ENCODE measurements around the gene PALM3.

DNA sequence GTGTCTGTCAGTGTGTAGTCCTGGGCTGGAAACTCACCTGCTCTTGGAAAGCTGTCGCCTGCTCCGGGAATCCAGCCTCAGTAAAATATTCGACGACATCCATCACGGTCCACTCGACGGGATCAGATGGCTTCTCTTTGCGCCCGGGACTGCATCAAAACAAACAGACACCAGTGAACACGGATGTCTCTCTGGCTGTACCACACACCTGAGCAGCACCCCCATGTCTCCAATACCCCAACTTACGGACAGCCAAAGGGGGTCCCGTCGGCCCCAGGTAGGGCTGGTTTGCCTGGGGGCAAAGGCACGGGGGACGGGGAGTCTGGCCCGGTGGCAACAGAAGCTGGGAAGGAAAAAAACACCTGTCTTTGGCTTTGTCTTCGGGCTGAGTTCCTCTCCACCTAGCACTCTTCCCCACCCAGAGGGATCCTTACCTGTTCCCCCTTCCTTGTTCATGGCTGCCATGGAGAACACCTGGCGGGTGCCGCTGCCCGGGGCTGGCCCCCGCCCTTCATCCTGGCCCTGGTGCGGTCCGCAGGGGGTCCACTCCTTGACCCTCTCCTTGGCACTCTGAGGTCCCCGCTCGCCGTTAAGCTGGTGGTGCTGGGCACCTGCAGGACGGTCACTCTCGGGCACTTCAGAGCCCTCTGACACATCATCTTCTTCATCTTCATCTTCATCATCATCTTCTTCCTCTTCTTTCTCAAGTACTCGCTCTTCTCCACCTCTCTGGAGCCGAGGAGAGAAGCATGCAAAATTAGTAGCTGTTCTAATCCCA lies 26.9 kb upstream of the PALM3 start:
- TF ChIP-seq, protein P1, sequence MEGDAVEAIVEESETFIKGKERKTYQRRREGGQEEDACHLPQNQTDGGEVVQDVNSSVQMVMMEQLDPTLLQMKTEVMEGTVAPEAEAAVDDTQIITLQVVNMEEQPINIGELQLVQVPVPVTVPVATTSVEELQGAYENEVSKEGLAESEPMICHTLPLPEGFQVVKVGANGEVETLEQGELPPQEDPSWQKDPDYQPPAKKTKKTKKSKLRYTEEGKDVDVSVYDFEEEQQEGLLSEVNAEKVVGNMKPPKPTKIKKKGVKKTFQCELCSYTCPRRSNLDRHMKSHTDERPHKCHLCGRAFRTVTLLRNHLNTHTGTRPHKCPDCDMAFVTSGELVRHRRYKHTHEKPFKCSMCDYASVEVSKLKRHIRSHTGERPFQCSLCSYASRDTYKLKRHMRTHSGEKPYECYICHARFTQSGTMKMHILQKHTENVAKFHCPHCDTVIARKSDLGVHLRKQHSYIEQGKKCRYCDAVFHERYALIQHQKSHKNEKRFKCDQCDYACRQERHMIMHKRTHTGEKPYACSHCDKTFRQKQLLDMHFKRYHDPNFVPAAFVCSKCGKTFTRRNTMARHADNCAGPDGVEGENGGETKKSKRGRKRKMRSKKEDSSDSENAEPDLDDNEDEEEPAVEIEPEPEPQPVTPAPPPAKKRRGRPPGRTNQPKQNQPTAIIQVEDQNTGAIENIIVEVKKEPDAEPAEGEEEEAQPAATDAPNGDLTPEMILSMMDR (conservative IDR thresholded peaks at IDR 0.05; ENCODE audit: low read depth in 2 of 2), result no peak
- TF ChIP-seq, protein P2, sequence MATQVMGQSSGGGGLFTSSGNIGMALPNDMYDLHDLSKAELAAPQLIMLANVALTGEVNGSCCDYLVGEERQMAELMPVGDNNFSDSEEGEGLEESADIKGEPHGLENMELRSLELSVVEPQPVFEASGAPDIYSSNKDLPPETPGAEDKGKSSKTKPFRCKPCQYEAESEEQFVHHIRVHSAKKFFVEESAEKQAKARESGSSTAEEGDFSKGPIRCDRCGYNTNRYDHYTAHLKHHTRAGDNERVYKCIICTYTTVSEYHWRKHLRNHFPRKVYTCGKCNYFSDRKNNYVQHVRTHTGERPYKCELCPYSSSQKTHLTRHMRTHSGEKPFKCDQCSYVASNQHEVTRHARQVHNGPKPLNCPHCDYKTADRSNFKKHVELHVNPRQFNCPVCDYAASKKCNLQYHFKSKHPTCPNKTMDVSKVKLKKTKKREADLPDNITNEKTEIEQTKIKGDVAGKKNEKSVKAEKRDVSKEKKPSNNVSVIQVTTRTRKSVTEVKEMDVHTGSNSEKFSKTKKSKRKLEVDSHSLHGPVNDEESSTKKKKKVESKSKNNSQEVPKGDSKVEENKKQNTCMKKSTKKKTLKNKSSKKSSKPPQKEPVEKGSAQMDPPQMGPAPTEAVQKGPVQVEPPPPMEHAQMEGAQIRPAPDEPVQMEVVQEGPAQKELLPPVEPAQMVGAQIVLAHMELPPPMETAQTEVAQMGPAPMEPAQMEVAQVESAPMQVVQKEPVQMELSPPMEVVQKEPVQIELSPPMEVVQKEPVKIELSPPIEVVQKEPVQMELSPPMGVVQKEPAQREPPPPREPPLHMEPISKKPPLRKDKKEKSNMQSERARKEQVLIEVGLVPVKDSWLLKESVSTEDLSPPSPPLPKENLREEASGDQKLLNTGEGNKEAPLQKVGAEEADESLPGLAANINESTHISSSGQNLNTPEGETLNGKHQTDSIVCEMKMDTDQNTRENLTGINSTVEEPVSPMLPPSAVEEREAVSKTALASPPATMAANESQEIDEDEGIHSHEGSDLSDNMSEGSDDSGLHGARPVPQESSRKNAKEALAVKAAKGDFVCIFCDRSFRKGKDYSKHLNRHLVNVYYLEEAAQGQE (IDR thresholded peaks at IDR 0.05; ENCODE audit: unreplicated experiment), result no peak
- no peak for TF ChIP-seq EZH2 (IDR thresholded peaks at IDR 0.05; ENCODE audit: low read depth, unreplicated experiment)
- TF ChIP-seq CREB1 (CRISPR knock-in tag; IDR thresholded peaks at IDR 0.05; ENCODE audit: low read depth), result no peak
- no peak for TF ChIP-seq EZH2phosphoT487 (IDR thresholded peaks at IDR 0.05; ENCODE audit: unreplicated experiment)
- no peak for TF ChIP-seq NANOG (IDR thresholded peaks at IDR 0.05; ENCODE audit: borderline replicate concordance)
- no peak for TF ChIP-seq POLR2AphosphoS5 (IDR thresholded peaks at IDR 0.05; ENCODE audit: low read depth)
- TF ChIP-seq STAT1 (IDR thresholded peaks at IDR 0.05; ENCODE audit: unreplicated experiment), result no peak
- TF ChIP-seq JUNB (IDR thresholded peaks at IDR 0.05; ENCODE audit: unreplicated experiment), result no peak
- TF ChIP-seq ZNF114 (CRISPR knock-in tag; IDR thresholded peaks at IDR 0.05), result no peak

Data from GM23338 (cell line).